Osteoblast (primary cell): ENCODE measurements around the gene ARFGAP1. TPM values are rescaled to one million over a fixed set of nuclear protein-coding genes. Genes with fewer than 3 reads are reported as not detected.
A peak's percentile ranks its signal among the peaks of the same experiment; 100 is the strongest.

Experiments used
- DNase-seq: peaks from one replicate; pipeline ENCODE4 v3.0.0; 2011; ENCODE audit warnings: low spot score, mixed read lengths; ENCODE audit not compliant: insufficient read length; ENCODE audit errors: missing footprints
- H2AFZ ChIP-seq: 2 replicates; pipeline ENCODE4 v1.6.0; 2011; ENCODE audit warnings: mild to moderate bottlenecking, low read length
- H3K27ac ChIP-seq: 2 replicates; pipeline ENCODE4 v1.5.1; 2011; ENCODE audit warnings: mild to moderate bottlenecking, low read depth, low read length, moderate library complexity
- H3K27me3 ChIP-seq: 2 replicates; pipeline ENCODE4 v1.6.0; 2012; ENCODE audit warnings: mild to moderate bottlenecking, control low read depth, inconsistent platforms, low read length, moderate library complexity; ENCODE audit not compliant: insufficient read depth
- H3K36me3 ChIP-seq: 2 replicates; pipeline ENCODE4 v1.5.1; 2011; ENCODE audit warnings: mild to moderate bottlenecking, low read length, control low read depth, moderate library complexity; ENCODE audit not compliant: insufficient read depth
- H3K4me1 ChIP-seq: 2 replicates; pipeline ENCODE4 v1.5.1; 2011; ENCODE audit warnings: mild to moderate bottlenecking, low read length, control low read depth, moderate library complexity; ENCODE audit not compliant: insufficient read depth
- H3K4me2 ChIP-seq: 2 replicates; pipeline ENCODE4 v1.6.0; 2011; ENCODE audit warnings: mild to moderate bottlenecking, low read length; ENCODE audit not compliant: insufficient read depth
- H3K4me3 ChIP-seq: fragments of 200-600 bp; sonication (generic); 3 replicates; pipeline ENCODE4 v1.5.1; 2012; ENCODE audit warnings: mild to moderate bottlenecking, low read length, inconsistent platforms; ENCODE audit not compliant: insufficient read depth
- H3K79me2 ChIP-seq: 2 replicates; pipeline ENCODE4 v1.6.0; 2012; ENCODE audit warnings: mild to moderate bottlenecking, low read length, control low read depth, inconsistent platforms; ENCODE audit not compliant: insufficient read depth
- H3K9me3 ChIP-seq: 2 replicates; pipeline ENCODE4 v1.5.1; 2011; ENCODE audit warnings: low read depth, low read length, control low read depth
- H4K20me1 ChIP-seq: 2 replicates; pipeline ENCODE4 v1.6.0; 2012; ENCODE audit warnings: mild to moderate bottlenecking, low read length, control low read depth; ENCODE audit not compliant: insufficient read depth
- total RNA-seq: library from RNA; depleted of rRNA; stranded (reverse); fragments of >200 nt; gene quantifications from 2 replicates; pipeline ENCODE4 v1.2.3, GENCODE V29; 2012
- TF ChIP-seq, protein P1 (sequence below): IDR thresholded peaks from 2 replicates; pipeline ENCODE4 v1.5.1; 2011; ENCODE audit warnings: mild to moderate bottlenecking, low read depth, low read length, moderate library complexity; ENCODE audit errors: extremely low read depth

ARFGAP1 gene
- total RNA-seq, 1 donor: 68.4 TPM

DNA sequence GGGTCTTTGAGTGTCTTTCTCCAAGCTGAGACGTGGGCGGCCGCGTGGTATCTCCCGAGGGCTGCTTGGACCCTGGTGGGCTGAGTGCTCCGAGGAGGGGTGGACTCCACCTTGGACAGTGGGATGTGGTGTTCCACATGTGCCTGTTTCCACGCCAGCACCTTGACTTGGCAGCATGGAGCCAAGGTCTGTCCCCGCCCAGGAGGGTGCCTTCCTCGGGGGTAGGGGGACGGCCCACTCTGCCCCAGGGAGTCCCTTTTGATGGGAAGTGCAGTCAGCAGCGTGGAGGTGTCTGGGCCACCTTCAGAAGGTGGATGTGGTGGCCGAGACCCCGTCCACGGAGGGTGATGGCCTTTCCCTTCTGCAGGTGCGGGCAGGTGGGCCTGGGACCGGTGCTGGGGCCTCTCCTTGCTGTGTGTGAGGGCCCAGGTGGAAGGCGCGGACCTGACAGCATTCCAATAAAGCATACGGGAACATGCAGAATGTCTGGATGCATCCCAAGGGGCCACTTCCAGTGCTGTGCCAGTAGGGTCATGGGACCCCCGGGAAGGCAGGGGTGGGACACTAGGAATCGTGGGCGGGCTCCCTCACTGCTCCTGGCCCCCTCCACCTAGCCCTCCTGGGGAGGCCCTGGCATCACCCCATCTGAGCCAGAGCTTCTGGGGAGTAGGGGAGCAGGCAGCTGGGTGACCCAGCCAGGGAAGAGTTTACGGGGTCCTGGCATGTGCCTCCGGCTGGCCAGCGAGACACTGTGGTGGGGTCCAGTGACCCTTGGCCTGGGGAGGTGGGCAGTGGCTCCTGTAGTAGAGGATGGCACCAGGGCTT lies 16.9 kb downstream of the ARFGAP1 start:
- Histone ChIP-seq H3K9me3 (no peaks in the 10 kb centered on the region), H3K4me1 (peaks cover 7% of the 10 kb centered on the region), H3K4me2 (no peak overlapping the region), H4K20me1 (peaks cover 64% of the 10 kb centered on the region), H3K36me3 (peaks cover 24% of the 10 kb centered on the region), H2AFZ (no peak overlapping the region), H3K4me3 (no peak overlapping the region), H3K27me3 (peaks cover 9% of the 10 kb centered on the region), H3K27ac (no peak overlapping the region), H3K79me2 (no peaks in the 10 kb centered on the region)
- TF ChIP-seq, protein P1, sequence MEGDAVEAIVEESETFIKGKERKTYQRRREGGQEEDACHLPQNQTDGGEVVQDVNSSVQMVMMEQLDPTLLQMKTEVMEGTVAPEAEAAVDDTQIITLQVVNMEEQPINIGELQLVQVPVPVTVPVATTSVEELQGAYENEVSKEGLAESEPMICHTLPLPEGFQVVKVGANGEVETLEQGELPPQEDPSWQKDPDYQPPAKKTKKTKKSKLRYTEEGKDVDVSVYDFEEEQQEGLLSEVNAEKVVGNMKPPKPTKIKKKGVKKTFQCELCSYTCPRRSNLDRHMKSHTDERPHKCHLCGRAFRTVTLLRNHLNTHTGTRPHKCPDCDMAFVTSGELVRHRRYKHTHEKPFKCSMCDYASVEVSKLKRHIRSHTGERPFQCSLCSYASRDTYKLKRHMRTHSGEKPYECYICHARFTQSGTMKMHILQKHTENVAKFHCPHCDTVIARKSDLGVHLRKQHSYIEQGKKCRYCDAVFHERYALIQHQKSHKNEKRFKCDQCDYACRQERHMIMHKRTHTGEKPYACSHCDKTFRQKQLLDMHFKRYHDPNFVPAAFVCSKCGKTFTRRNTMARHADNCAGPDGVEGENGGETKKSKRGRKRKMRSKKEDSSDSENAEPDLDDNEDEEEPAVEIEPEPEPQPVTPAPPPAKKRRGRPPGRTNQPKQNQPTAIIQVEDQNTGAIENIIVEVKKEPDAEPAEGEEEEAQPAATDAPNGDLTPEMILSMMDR: no peak
- peak; percentile 90 for DNase-seq

DNA sequence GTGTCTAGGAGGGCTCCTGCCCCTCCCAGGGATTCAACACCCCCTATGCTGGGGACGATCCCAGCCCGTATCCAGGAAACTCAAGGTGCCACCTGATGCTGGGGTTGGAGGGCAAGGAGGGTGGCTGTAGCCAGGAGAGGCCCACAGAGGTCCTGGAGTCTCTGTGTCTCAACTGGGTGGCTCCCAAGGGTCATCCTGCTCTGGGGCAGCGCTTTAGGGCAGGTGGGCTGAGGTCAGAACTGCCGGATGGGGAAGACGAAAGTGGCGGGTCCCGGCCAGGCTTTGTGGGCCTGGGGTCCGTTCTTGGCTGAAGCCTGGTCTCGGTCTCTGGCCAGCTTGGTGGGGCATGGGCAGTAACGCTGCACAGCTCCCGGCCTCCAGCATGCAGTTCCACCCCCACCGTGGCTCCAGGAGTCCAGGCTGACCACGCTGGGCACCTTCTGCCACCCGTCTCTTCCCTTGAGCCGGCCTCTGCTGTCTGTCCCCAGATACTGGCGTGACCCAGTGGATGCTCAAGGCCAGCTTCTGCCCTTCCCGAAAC lies 17.6 kb downstream of the ARFGAP1 start:
- Histone ChIP-seq H4K20me1 (peaks cover 64% of the 10 kb centered on the region), H3K4me3 (no peak overlapping the region), H3K36me3 (peaks cover 19% of the 10 kb centered on the region), H3K4me2 (peak overlapping the region; percentile 13), H2AFZ (no peak overlapping the region), H3K9me3 (no peaks in the 10 kb centered on the region), H3K79me2 (no peaks in the 10 kb centered on the region), H3K27me3 (peaks cover 16% of the 10 kb centered on the region), H3K4me1 (peaks cover 7% of the 10 kb centered on the region), H3K27ac (no peak overlapping the region)
- TF ChIP-seq, protein P1: no peak
- peak; percentile 90 for DNase-seq

DNA sequence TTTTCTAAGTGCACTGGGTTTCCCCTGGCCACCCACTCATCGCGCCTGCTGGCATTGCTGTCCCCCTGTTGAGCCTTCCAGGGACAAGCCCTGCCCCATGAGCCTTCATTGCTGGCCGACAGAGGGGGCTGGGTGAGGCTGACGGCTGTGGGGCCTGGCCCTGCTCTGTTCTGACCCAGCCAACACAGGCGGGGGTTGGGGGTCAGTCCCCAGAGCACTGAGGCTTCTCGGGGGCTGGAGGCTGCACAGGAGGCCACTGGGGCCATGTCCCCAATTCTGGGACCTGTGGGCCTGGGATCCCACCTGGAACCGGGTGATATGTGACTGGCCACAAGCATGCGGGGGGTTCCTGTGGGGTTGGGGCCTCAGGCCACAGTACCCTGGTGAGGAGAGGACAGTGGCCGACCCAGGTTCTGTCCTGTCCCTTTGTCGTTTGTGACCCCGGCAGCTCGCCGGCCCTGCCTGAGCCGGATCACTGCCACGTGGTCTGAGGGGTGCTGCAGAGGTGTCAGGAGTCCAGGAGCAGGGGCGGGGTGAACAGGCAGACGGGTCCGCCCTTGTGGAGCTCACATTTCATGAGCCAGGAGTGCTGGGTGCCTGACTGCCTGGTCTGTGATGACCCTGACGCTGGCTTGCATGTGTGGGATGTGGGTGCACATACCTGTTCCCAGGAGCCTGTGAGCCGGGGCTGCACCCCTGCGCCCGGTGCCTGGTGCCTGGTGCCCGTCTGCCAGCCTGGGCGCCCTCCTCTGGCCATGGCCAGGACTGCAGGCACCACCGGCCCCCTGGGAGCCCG lies 18.3 kb downstream of the ARFGAP1 start:
- peak overlapping the region; percentile 13 for H3K4me2 ChIP-seq
- peaks cover 7% of the 10 kb centered on the region for H3K4me1 ChIP-seq
- H3K79me2 ChIP-seq: no peaks in the 10 kb centered on the region
- no peak overlapping the region for H2AFZ ChIP-seq
- DNase-seq: peak; percentile 99
- peaks cover 61% of the 10 kb centered on the region for H4K20me1 ChIP-seq
- H3K27me3 ChIP-seq: peaks cover 22% of the 10 kb centered on the region
- peaks cover 13% of the 10 kb centered on the region for H3K36me3 ChIP-seq
- TF ChIP-seq, protein P1: peak; percentile 59
- H3K4me3 ChIP-seq: no peak overlapping the region
- no peak overlapping the region for H3K27ac ChIP-seq
- H3K9me3 ChIP-seq: no peaks in the 10 kb centered on the region
